T-helper 1 cell treated with Interleukin-12 subunit alpha and Interleukin-12 subunit beta and Interleukin-4 antibody, amounts not matched to agents 30 μg/mL and 1 μg/mL, for 36 hours (primary cell): ENCODE data around the gene AKAP11.

Experiments used
- H3K27ac Mint-ChIP-seq: one replicate; pipeline ENCODE4 v1.8.0; 2021; ENCODE audit warnings: mild to moderate bottlenecking, mixed read lengths
- H3K27me3 Mint-ChIP-seq: one replicate; pipeline ENCODE4 v1.8.0; 2021; ENCODE audit warnings: low read depth, mixed read lengths
- H3K36me3 Mint-ChIP-seq: one replicate; pipeline ENCODE4 v1.8.0; 2021; ENCODE audit warnings: low read depth, mixed read lengths
- H3K4me1 Mint-ChIP-seq: one replicate; pipeline ENCODE4 v1.8.0; 2021; ENCODE audit warnings: low read depth, mixed read lengths
- H3K4me3 Mint-ChIP-seq: one replicate; pipeline ENCODE4 v1.8.0; 2021; ENCODE audit warnings: mild to moderate bottlenecking, moderate library complexity, mixed read lengths
- H3K9me3 Mint-ChIP-seq: one replicate; pipeline ENCODE4 v1.8.0; 2021; ENCODE audit warnings: mixed read lengths

AKAP11 gene

GRCh38 chr13:42334329-42334706 is 62.4 kb downstream of the AKAP11 start:
- Mint-ChIP-seq H3K36me3 (no peaks in the 10 kb centered on the region), H3K27ac (no peak overlapping the region), H3K27me3 (no peaks in the 10 kb centered on the region), H3K9me3 (no peaks in the 10 kb centered on the region), H3K4me1 (peaks cover 14% of the 10 kb centered on the region), H3K4me3 (no peak overlapping the region)

- Mint-ChIP-seq H3K4me1 (peaks cover 5% of the 10 kb centered on the region), H3K27ac (no peak overlapping the region), H3K36me3 (no peaks in the 10 kb centered on the region), H3K27me3 (no peaks in the 10 kb centered on the region), H3K4me3 (no peak overlapping the region), H3K9me3 (no peaks in the 10 kb centered on the region)
Observed at GRCh38 chr13:42337808-42338600, 66.1 kb downstream of the AKAP11 start.

GRCh38 chr13:42345367-42345766 is 73.4 kb downstream of the AKAP11 start:
- no peak overlapping the region for H3K27ac Mint-ChIP-seq
- peaks cover 11% of the 10 kb centered on the region for H3K4me1 Mint-ChIP-seq
- H3K4me3 Mint-ChIP-seq: no peak overlapping the region
- H3K36me3 Mint-ChIP-seq: no peaks in the 10 kb centered on the region
- H3K27me3 Mint-ChIP-seq: no peaks in the 10 kb centered on the region
- H3K9me3 Mint-ChIP-seq: no peaks in the 10 kb centered on the region

- H3K4me3 Mint-ChIP-seq: no peak overlapping the region
- H3K36me3 Mint-ChIP-seq: no peaks in the 10 kb centered on the region
- H3K4me1 Mint-ChIP-seq: peaks cover 11% of the 10 kb centered on the region
- H3K27ac Mint-ChIP-seq: no peak overlapping the region
- H3K9me3 Mint-ChIP-seq: no peaks in the 10 kb centered on the region
- no peaks in the 10 kb centered on the region for H3K27me3 Mint-ChIP-seq
Observed at GRCh38 chr13:42348576-42348975, 76.6 kb downstream of the AKAP11 start.

GRCh38 chr13:42350141-42350540 is 78.2 kb downstream of the AKAP11 start:
- H3K27ac Mint-ChIP-seq: no peak overlapping the region
- H3K36me3 Mint-ChIP-seq: no peaks in the 10 kb centered on the region
- H3K4me1 Mint-ChIP-seq: peaks cover 15% of the 10 kb centered on the region
- no peaks in the 10 kb centered on the region for H3K9me3 Mint-ChIP-seq
- H3K27me3 Mint-ChIP-seq: no peaks in the 10 kb centered on the region
- no peak overlapping the region for H3K4me3 Mint-ChIP-seq

GRCh38 chr13:42354241-42355091 is 82.5 kb downstream of the AKAP11 start:
- Mint-ChIP-seq H3K36me3 (no peaks in the 10 kb centered on the region), H3K27me3 (no peaks in the 10 kb centered on the region), H3K9me3 (no peaks in the 10 kb centered on the region), H3K4me3 (peak overlapping the region; percentile 8), H3K27ac (peak overlapping the region; percentile 90), H3K4me1 (peaks cover 25% of the 10 kb centered on the region)

- H3K4me3 Mint-ChIP-seq: peak overlapping the region; percentile 28
- peaks cover 24% of the 10 kb centered on the region for H3K4me1 Mint-ChIP-seq
- H3K36me3 Mint-ChIP-seq: no peaks in the 10 kb centered on the region
- H3K9me3 Mint-ChIP-seq: no peaks in the 10 kb centered on the region
- H3K27ac Mint-ChIP-seq: peak overlapping the region; percentile 90
- H3K27me3 Mint-ChIP-seq: no peaks in the 10 kb centered on the region
Observed at GRCh38 chr13:42355092-42355485, 83.1 kb downstream of the AKAP11 start.

GRCh38 chr13:42355491-42356183 is 83.7 kb downstream of the AKAP11 start:
- H3K27me3 Mint-ChIP-seq: no peaks in the 10 kb centered on the region
- H3K4me1 Mint-ChIP-seq: peaks cover 23% of the 10 kb centered on the region
- peak overlapping the region; percentile 90 for H3K27ac Mint-ChIP-seq
- H3K4me3 Mint-ChIP-seq: peak overlapping the region; percentile 28
- H3K36me3 Mint-ChIP-seq: no peaks in the 10 kb centered on the region
- H3K9me3 Mint-ChIP-seq: no peaks in the 10 kb centered on the region

GRCh38 chr13:42356184-42356575 is 84.2 kb downstream of the AKAP11 start:
- H3K4me1 Mint-ChIP-seq: peaks cover 23% of the 10 kb centered on the region
- no peak overlapping the region for H3K4me3 Mint-ChIP-seq
- H3K27me3 Mint-ChIP-seq: no peaks in the 10 kb centered on the region
- H3K27ac Mint-ChIP-seq: peak overlapping the region; percentile 43
- H3K9me3 Mint-ChIP-seq: no peaks in the 10 kb centered on the region
- no peaks in the 10 kb centered on the region for H3K36me3 Mint-ChIP-seq

- H3K27me3 Mint-ChIP-seq: no peaks in the 10 kb centered on the region
- H3K27ac Mint-ChIP-seq: no peak overlapping the region
- H3K4me3 Mint-ChIP-seq: no peak overlapping the region
- H3K36me3 Mint-ChIP-seq: no peaks in the 10 kb centered on the region
- peaks cover 10% of the 10 kb centered on the region for H3K4me1 Mint-ChIP-seq
- no peaks in the 10 kb centered on the region for H3K9me3 Mint-ChIP-seq
Observed at GRCh38 chr13:42360046-42360574, 88.2 kb downstream of the AKAP11 start.

- Mint-ChIP-seq H3K27ac (no peak overlapping the region), H3K4me1 (peaks cover 2% of the 10 kb centered on the region), H3K9me3 (no peaks in the 10 kb centered on the region), H3K4me3 (no peak overlapping the region), H3K27me3 (no peaks in the 10 kb centered on the region), H3K36me3 (no peaks in the 10 kb centered on the region)
Observed at GRCh38 chr13:42361701-42362100, 89.7 kb downstream of the AKAP11 start.

GRCh38 chr13:42363941-42364612 is 92.1 kb downstream of the AKAP11 start:
- H3K27me3 Mint-ChIP-seq: no peaks in the 10 kb centered on the region
- H3K27ac Mint-ChIP-seq: no peak overlapping the region
- no peaks in the 10 kb centered on the region for H3K9me3 Mint-ChIP-seq
- no peak overlapping the region for H3K4me3 Mint-ChIP-seq
- H3K4me1 Mint-ChIP-seq: peaks cover 13% of the 10 kb centered on the region
- H3K36me3 Mint-ChIP-seq: no peaks in the 10 kb centered on the region

- no peak overlapping the region for H3K27ac Mint-ChIP-seq
- peaks cover 17% of the 10 kb centered on the region for H3K4me1 Mint-ChIP-seq
- no peak overlapping the region for H3K4me3 Mint-ChIP-seq
- H3K36me3 Mint-ChIP-seq: no peaks in the 10 kb centered on the region
- no peaks in the 10 kb centered on the region for H3K9me3 Mint-ChIP-seq
- no peaks in the 10 kb centered on the region for H3K27me3 Mint-ChIP-seq
Observed at GRCh38 chr13:42364613-42365000, 92.7 kb downstream of the AKAP11 start.

GRCh38 chr13:42367831-42368230 is 95.9 kb downstream of the AKAP11 start:
- Mint-ChIP-seq H3K4me1 (peaks cover 28% of the 10 kb centered on the region), H3K9me3 (no peaks in the 10 kb centered on the region), H3K4me3 (no peak overlapping the region), H3K27ac (no peak overlapping the region), H3K36me3 (no peaks in the 10 kb centered on the region), H3K27me3 (no peaks in the 10 kb centered on the region)
